Measurements from ENCODE around the gene SMIM33. TPM values are rescaled to one million over a fixed set of nuclear protein-coding genes. Genes with fewer than 3 reads are reported as not detected.

SMIM33 gene
- polyA plus RNA-seq, 1 of the 3 experiments (the other 2 are of a cell fraction): not detected

DNA sequence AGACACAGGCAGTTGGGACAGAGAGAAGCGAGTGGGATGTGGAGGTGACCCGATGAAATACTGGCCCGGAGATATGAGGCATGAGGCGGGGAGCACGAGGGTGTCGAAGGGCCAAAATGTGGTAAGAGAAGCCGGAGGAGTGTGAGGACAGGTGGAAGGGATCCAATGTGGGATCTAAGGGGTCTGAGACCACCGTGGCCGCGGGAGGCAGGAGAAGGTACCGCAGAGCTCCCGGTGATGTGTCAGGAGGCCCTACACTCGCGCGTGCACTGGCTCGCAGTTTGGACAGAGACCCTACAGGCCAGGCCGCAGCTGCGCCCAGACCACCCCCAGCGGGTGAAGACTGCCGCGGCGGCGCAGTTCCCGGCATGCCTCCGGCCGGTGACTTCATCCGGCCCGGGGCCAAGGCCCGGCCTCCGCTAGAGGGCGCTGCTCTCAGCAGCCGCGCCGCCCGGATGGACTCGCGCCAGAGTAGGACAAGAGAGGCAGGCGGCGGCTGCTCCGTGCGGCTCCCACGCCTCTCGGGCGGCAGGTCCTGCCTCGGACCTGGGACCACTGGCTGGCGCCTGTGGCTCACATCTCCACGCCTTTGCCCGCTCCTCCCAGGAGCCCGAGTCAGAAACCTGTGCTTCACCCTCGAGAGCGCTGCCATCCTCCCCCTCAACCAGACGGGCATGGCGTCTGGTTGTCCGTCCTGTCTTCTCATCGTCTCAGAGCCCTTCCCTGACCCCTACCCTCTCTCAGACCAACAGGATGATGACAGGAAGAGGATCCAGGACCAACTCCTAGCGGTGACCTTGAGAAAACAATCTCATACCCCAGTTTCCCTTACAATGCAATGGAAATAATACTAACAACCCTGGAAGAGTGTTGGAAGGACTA, 47.1 kb downstream of the SMIM33 start (continued):
- TF ChIP-seq, protein P1, sequence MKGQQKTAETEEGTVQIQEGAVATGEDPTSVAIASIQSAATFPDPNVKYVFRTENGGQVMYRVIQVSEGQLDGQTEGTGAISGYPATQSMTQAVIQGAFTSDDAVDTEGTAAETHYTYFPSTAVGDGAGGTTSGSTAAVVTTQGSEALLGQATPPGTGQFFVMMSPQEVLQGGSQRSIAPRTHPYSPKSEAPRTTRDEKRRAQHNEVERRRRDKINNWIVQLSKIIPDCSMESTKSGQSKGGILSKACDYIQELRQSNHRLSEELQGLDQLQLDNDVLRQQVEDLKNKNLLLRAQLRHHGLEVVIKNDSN (IDR thresholded peaks at IDR 0.05; ENCODE audit: borderline replicate concordance, low read depth): no peak
- TF ChIP-seq NRF1 (IDR thresholded peaks at IDR 0.05; ENCODE audit: low read depth, low read length): peak; percentile 29; the same call in 1 of the 2 replicates
- peak in 1 of 2 experiments; percentile 48; a peak in 1 of 4 replicates for TF ChIP-seq EP300 (IDR thresholded peaks at IDR 0.05; ENCODE audit: borderline replicate concordance in 1 of 2, low read depth in 1 of 2, low read length in 1 of 2)
- TF ChIP-seq TCF12 (IDR thresholded peaks at IDR 0.05): peak; percentile 15; the same call in 1 of the 2 replicates
- TF ChIP-seq, protein P2, sequence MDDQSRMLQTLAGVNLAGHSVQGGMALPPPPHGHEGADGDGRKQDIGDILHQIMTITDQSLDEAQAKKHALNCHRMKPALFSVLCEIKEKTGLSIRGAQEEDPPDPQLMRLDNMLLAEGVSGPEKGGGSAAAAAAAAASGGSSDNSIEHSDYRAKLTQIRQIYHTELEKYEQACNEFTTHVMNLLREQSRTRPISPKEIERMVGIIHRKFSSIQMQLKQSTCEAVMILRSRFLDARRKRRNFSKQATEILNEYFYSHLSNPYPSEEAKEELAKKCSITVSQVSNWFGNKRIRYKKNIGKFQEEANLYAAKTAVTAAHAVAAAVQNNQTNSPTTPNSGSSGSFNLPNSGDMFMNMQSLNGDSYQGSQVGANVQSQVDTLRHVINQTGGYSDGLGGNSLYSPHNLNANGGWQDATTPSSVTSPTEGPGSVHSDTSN (IDR thresholded peaks at IDR 0.05): peak; percentile 23; the same call in 1 of the 2 replicates
- TF ChIP-seq, protein P3, sequence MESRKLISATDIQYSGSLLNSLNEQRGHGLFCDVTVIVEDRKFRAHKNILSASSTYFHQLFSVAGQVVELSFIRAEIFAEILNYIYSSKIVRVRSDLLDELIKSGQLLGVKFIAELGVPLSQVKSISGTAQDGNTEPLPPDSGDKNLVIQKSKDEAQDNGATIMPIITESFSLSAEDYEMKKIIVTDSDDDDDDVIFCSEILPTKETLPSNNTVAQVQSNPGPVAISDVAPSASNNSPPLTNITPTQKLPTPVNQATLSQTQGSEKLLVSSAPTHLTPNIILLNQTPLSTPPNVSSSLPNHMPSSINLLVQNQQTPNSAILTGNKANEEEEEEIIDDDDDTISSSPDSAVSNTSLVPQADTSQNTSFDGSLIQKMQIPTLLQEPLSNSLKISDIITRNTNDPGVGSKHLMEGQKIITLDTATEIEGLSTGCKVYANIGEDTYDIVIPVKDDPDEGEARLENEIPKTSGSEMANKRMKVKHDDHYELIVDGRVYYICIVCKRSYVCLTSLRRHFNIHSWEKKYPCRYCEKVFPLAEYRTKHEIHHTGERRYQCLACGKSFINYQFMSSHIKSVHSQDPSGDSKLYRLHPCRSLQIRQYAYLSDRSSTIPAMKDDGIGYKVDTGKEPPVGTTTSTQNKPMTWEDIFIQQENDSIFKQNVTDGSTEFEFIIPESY (IDR thresholded peaks at IDR 0.05; ENCODE audit: borderline replicate concordance, low read depth): no peak
- TF ChIP-seq SMC3 (IDR thresholded peaks at IDR 0.05; ENCODE audit: low read depth, low read length): peak; percentile 60
- peak; percentile 56; the same call in 1 of the 2 replicates for TF ChIP-seq MXI1 (IDR thresholded peaks at IDR 0.05; ENCODE audit: low read depth, low read length)

Small RNA genes lying within 50 kb of the gene (small RNA-seq; reads per million reads assigned to genes)
- 0 reads per million in 7 experiments for gene RNU5B-4P

Other genes with a start within 250 kb of the SMIM33 start
- gene MATR3, start 177.3 kb upstream of the SMIM33 start, polyA plus RNA-seq (2012; rRNA removed): 40.4 and 63.6 TPM in 2 replicates
- 52.9 and 73.2 TPM in 2 replicates for gene PAIP2, start 129.2 kb upstream of the SMIM33 start, polyA plus RNA-seq (2012; rRNA removed)
- not detected in 2 replicates for gene SLC23A1, start 87.7 kb upstream of the SMIM33 start, polyA plus RNA-seq (2012; rRNA removed)
- 0.06 TPM in 1 of 2 replicates, not detected in the other for gene MZB1, start 81.1 kb upstream of the SMIM33 start, polyA plus RNA-seq (2012; rRNA removed)
- gene PROB1, start 75.9 kb upstream of the SMIM33 start, polyA plus RNA-seq (2012; rRNA removed): 0.44 and 0.62 TPM in 2 replicates
- gene SPATA24, start 66.9 kb upstream of the SMIM33 start, polyA plus RNA-seq (2012; rRNA removed): 7.6 and 10.8 TPM in 2 replicates
- gene DNAJC18, start 31.5 kb upstream of the SMIM33 start, polyA plus RNA-seq (2012; rRNA removed): 7.4 and 10.3 TPM in 2 replicates
- 10.9 and 13.5 TPM in 2 replicates for gene ECSCR, start 8.3 kb upstream of the SMIM33 start, polyA plus RNA-seq (2012; rRNA removed)
- gene STING1, start 11.8 kb downstream of the SMIM33 start, polyA plus RNA-seq (2012; rRNA removed): 98.4 and 119 TPM in 2 replicates
- gene UBE2D2, start 90.3 kb downstream of the SMIM33 start, polyA plus RNA-seq (2012; rRNA removed): 22.8 and 24.5 TPM in 2 replicates
- gene CXXC5, start 177.3 kb downstream of the SMIM33 start, polyA plus RNA-seq (2012; rRNA removed): 47.4 and 52.9 TPM in 2 replicates